HG03060 (cell line): ENCODE results near the gene CLDN19.
"Not testable (repeated sequence)": the region's sequence is repeated elsewhere in the genome, so short reads cannot be mapped to it uniquely, and the experiment has no call there.

ENCODE experiments used
- ATAC-seq: cut with Tn5 transposase; IDR thresholded peaks from one replicate; pipeline ENCODE4 v1.9.1; 2021; ENCODE audit warnings: low read depth, moderate number of reproducible peaks; ENCODE audit not compliant: unreplicated experiment

CLDN19 gene

DNA sequence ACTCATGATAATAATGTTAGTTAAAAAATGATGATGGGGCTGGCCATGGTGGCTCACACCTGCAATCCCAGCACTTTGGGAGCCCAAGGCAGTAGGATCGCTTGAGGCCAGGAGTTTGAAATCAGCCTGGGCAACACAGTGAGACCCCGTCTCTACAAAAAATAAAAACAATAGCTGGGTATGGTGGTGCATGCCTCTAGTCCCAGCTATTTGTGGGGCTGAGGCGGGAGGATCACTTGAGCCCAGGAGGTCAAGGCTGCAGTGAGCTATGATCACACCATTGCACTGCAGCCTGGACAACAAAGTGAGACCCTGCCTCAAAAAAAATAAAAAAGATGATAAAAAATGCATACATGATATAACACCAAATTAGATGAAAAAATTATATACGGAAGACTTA lies 21.5 kb upstream of the CLDN19 start:
- ATAC-seq = no peak

DNA sequence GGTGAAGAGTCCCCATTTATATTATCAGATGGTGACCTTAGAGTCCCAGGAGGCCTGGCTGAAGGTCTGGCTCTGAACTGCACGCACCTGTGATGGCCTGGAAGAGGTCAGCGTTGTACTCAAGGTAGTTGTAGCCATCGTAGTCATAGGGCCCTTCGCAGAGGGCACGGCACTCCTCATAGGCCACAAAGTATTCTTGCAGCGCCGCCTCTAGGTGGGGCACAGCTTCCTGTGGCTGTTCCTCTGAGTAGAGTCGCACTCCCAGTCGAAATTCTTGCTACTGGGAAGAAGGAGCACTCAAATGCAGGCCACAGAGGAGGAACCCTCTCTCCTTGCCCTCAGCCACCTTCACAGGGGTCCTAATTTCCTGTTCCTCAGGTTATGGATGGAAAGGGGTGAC lies 19.1 kb upstream of the CLDN19 start:
- no peak for ATAC-seq

DNA sequence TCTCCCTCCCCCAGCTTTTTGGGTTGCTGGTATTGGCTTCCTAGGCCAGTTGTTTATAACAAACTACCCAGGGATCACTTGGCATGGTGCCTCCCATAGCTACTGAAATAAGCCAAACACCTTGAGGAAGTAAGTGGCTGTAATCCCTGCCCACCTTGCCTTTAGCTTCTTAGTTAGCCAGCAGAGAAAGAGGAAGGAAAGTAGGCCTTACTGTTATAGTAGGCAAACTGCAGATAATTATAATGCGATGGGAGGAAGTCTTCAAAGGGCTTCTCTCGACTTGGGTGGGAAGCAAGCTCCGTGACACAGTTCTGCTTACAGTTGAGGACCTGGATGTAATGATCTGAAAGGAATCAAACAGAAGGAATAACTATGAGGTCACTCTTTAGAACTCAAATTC lies 18.6 kb upstream of the CLDN19 start:
- ATAC-seq = no peak

DNA sequence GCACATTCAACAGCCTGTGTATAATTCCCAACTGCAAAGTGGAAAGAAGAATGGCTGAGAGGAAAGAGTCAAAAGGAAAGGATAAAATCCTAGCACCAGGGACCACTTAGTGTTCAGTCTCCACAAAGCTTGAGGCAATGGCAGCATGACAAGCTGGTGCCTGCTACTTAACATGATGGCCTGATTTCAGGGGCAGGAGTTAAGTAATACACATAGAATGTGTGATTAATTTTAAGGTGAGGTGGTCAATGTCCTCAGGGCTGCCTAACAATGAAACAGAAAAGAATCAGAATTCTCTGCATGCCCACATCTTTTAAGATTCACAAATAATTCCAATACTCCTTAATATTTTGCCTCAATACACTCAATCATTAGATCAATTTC lies 17.8 kb upstream of the CLDN19 start:
- no peak for ATAC-seq

DNA sequence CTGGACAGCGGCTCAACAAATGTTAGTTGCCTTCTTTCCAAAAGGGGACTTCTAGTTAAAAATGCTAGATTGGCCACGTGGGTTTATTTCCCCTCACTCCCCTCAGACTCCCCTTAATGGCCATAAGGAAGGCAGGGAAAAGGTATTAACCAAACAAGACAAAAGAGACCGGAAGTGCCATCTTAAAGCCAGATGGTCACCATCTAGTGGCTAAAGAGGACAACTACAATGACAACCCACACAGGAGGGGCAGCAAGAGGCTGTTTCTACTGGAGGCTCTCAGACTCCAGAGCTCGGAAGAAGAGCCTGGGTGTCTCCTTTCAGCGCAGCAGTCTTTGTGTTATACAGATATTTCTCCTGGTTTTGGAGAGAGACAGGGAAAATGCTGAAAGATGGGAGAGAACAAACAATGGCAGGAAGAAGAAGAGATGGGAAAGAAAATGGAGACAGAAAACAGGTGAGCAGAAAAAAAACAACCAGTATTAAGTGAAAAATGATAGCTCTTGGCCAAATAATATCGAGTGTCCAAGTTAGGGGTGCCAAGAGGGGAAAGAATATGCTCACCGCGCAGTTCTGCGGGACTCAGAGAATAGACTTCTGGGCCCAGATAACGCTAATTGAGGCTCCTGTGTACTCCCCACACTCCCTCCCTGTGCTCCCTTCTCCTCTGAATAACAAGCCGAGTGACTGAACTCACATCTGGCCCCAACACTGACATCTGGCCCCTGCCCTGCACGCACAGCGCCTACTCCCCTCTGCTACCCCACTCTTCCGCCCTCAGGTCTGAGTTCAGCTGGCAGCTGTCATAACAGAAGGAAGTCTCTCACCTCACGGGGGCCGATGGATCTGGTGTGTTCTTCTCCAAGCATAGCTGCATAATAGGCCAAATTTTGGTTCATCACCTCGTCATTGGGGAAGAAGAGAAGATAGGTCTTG lies 17.2 kb upstream of the CLDN19 start:
- ATAC-seq = no peak

- no peak for ATAC-seq
These were observed 13.0 kb upstream of the CLDN19 start for GRCh38 chr1:42753070-42753469.

GRCh38 chr1:42752284-42752683 lies 12.2 kb upstream of the CLDN19 start:
- ATAC-seq = no peak

- ATAC-seq = not testable (repeated sequence)
These were observed 11.6 kb upstream of the CLDN19 start for GRCh38 chr1:42751511-42752070.

GRCh38 chr1:42750041-42750440 lies 10.0 kb upstream of the CLDN19 start:
- no peak for ATAC-seq

DNA sequence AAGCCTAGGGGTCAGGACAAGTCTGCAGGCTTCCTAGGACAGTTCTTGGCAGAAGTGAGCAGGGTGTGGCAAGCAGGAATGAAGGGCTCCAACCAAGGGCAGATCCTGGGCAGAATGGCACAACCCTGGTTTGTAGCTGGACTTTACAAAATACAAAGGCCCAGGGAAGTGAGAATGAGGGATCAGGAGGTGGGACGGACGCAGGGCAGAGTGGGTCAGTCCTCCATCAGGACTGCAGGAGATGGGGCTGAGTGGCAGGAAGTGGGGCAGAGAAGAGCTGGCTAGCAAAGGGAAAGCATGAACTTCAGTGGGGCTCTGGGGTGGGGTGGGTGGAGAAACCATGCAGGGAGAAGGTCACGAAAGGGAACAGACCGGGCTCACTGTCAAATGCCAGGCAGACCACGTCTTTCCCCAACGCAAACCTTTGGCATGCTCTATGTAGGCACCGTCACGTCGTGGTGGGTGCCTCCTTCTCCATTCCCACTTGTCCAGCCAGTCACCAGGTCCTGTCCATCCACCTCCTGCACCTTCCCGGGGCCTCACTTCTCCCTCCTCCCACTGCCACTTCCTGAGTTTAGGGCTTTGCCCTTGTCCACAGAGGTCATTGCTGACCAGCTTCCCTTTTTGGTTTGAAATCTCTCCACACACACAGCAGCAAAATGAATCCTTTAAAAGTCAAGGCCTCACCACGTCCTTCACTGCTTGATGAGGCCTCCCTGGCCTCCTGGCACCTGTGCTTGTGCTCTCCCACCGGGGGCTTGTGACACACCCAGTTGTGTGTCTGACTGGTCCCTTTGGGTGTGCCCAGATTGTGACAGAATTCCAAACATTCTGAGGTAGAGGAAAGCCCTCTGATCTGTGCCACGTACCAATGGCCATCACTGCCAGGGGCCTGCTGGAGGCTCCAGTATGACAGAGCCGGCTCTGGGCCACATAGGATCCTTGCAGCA lies 8.7 kb upstream of the CLDN19 start:
- no peak for ATAC-seq

GRCh38 chr1:42748021-42748420 lies 8.0 kb upstream of the CLDN19 start:
- ATAC-seq = no peak

GRCh38 chr1:42747125-42747524 lies 7.1 kb upstream of the CLDN19 start:
- ATAC-seq = no peak

- ATAC-seq = no peak
These were observed 6.5 kb upstream of the CLDN19 start for GRCh38 chr1:42746436-42747105.

DNA sequence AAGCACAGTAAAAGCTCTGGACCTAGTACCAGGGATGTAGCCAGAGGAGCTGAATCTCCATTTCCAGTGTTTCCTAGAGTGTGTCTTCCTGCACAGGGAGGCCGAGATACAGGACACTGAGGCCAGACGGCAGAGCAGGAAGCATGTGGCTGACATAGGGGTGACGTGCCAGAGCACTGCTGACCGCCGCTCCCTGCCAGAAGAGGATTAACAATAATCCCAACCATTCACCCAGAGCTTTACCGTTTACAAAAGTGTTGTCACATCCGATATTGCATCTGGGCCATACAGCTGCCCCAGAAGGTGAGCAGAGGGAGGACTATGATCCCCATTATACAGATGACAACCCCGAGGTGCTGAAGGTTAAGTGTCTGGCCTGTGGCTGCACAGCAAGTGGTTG lies 5.8 kb upstream of the CLDN19 start:
- no peak for ATAC-seq

DNA sequence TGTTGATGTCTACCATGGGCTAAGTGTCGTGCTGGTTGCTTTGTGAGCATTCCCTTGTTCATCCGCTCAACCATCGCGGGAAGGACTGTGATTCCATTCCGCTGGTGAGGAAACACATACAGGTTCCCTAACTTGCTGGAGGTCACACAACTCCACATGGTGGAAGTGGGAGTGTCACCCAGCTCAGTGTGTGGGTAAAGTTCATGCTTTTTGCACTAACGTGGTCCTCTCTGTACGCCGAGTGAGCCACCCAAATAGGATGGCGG lies 4.0 kb upstream of the CLDN19 start:
- ATAC-seq = no peak

- ATAC-seq = no peak
These were observed 3.5 kb upstream of the CLDN19 start for GRCh38 chr1:42743317-42744147.

GRCh38 chr1:42742617-42743316 lies 2.7 kb upstream of the CLDN19 start:
- ATAC-seq = no peak

DNA sequence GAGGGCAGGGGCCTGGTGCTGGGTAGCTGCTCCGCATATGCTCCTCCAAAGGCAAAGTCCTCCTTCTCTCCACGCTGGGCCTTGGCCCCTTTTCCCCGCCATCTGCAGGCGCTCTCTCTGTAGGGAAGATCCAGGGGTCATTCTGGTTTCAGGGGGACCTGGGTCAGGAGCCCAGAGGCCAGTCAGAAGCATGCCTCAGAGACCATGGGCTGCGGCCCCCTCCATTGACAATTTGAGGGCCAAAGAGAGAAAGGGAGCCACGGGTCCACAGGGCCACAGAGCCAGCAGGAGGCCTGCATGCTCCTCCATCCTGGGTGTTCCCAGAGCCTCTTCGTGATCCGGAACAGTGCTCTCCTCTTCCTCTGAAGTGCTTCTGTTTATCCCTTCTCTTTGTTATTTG lies 2.1 kb upstream of the CLDN19 start:
- ATAC-seq = no peak

DNA sequence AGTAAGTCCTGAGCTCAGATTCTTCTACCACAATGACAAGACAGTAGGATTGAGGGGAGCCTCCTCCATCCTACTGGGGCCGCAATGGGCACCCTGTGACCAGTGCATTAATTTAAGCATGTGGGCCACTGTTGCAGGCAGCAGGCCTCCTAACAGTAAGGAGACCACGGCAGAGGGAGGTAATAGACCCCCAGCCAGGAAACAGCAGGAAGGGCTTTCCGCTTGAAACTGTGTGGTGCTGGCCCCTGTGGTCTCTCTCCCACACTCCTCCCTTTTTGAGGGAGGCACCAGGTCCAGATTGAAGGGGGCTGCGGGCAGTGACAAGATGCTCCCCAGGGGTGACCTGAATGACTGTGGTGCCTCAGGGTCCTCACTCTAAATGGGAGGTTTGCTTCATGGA lies 1.7 kb upstream of the CLDN19 start:
- no peak for ATAC-seq
